ENCODE data around the gene EFHD1. TPM values are rescaled to one million over a fixed set of nuclear protein-coding genes. Genes with fewer than 3 reads are reported as not detected.
A peak's percentile ranks its signal among the peaks of the same experiment; 100 is the strongest.

The EFHD1 gene
- total and polyA plus RNA-seq, 2 of the 13 experiments (the other 11 are each of a cell fraction or from before 2014, with no cell fraction given), result 0.09 TPM; not detected in 1

DNA sequence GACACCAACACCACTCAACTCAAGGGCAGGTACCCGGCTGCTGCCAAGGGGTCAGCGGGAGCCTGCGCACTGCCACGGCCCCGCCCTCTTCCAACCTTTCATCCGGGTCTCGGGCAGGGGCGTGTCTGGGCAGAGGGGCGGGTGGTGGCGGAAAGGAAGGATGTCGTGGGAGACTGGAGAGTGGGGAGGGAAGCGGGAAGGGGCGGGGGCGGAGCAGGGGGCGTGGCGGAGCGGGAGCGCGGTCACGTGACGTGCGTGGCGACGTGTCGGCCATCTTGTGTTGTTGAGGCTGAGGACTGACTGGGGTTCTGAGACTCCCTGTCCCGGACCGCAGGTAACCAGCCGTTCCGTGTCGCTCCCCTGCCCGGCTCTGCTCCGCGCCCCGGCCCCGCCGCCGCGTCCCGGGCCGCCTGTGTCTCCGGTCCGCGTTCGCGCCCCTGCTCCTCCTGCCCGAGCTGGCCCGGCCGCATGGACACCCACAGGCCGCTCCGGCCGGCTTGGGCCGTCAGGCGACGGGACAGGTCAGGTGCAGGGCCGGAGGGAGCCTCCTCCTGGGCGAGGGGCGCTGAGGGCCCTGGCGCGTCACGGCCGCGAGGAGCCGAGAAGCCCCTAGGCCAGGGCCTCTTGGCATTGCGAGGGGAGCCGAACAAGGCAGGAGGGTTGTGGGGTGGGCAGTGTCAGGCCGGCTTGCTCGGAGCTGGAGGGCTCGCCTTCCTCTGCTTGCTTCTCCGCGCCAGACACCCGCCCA is 63.8 kb downstream of the EFHD1 start, which contains the start of gene GIGYF2 (continued):
- TF ChIP-seq ZNF337 (CRISPR knock-in tag; IDR thresholded peaks at IDR 0.05; ENCODE audit: borderline replicate concordance, low read depth) (no peak), ZNF446 (CRISPR knock-in tag; IDR thresholded peaks at IDR 0.05) (peak; percentile 54; the same call in 1 of the 2 replicates), IRX3 (CRISPR knock-in tag; IDR thresholded peaks at IDR 0.05; ENCODE audit: borderline replicate concordance, low read depth) (peak; percentile 60; the same call in 1 of the 2 replicates), WIZ (CRISPR knock-in tag; IDR thresholded peaks at IDR 0.05) (no peak), MEF2D (CRISPR knock-in tag; IDR thresholded peaks at IDR 0.05) (no peak; the same call in 1 of the 2 replicates), ZNF878 (CRISPR knock-in tag; IDR thresholded peaks at IDR 0.05) (no peak), ZIK1 (CRISPR knock-in tag; IDR thresholded peaks at IDR 0.05; ENCODE audit: borderline replicate concordance, low read depth) (peak; percentile 18; the same call in 1 of the 2 replicates), ZC3H13 (CRISPR knock-in tag; IDR thresholded peaks at IDR 0.05) (peak; percentile 74), ZNF598 (CRISPR knock-in tag; IDR thresholded peaks at IDR 0.05; ENCODE audit: borderline replicate concordance) (no peak), PHF21A (CRISPR knock-in tag; IDR thresholded peaks at IDR 0.05) (0 out of 2 replicates have a peak, but pooled peaks have one; percentile 52), KLF9 (CRISPR knock-in tag; IDR thresholded peaks at IDR 0.05; ENCODE audit: low read depth) (peak; percentile 75; the same call in 1 of the 2 replicates), FOXK1 (CRISPR knock-in tag; IDR thresholded peaks at IDR 0.05; ENCODE audit: borderline replicate concordance, low read depth) (0 out of 2 replicates have a peak, but pooled peaks have one; percentile 14), ZNF605 (CRISPR knock-in tag; IDR thresholded peaks at IDR 0.05) (peak; percentile 15; the same call in 1 of the 2 replicates), MTA3 (CRISPR knock-in tag; IDR thresholded peaks at IDR 0.05) (no peak), ZFYVE20 (CRISPR knock-in tag; IDR thresholded peaks at IDR 0.05; ENCODE audit: borderline replicate concordance, low read depth) (peak; percentile 94; the same call in 1 of the 2 replicates), ZSCAN12 (CRISPR knock-in tag; IDR thresholded peaks at IDR 0.05) (no peak), MIXL1 (CRISPR knock-in tag; IDR thresholded peaks at IDR 0.05) (0 out of 2 replicates have a peak, but pooled peaks have one; percentile 6)
- TF ChIP-seq, protein P1, sequence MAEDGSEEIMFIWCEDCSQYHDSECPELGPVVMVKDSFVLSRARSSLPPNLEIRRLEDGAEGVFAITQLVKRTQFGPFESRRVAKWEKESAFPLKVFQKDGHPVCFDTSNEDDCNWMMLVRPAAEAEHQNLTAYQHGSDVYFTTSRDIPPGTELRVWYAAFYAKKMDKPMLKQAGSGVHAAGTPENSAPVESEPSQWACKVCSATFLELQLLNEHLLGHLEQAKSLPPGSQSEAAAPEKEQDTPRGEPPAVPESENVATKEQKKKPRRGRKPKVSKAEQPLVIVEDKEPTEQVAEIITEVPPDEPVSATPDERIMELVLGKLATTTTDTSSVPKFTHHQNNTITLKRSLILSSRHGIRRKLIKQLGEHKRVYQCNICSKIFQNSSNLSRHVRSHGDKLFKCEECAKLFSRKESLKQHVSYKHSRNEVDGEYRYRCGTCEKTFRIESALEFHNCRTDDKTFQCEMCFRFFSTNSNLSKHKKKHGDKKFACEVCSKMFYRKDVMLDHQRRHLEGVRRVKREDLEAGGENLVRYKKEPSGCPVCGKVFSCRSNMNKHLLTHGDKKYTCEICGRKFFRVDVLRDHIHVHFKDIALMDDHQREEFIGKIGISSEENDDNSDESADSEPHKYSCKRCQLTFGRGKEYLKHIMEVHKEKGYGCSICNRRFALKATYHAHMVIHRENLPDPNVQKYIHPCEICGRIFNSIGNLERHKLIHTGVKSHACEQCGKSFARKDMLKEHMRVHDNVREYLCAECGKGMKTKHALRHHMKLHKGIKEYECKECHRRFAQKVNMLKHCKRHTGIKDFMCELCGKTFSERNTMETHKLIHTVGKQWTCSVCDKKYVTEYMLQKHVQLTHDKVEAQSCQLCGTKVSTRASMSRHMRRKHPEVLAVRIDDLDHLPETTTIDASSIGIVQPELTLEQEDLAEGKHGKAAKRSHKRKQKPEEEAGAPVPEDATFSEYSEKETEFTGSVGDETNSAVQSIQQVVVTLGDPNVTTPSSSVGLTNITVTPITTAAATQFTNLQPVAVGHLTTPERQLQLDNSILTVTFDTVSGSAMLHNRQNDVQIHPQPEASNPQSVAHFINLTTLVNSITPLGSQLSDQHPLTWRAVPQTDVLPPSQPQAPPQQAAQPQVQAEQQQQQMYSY (CRISPR knock-in tag; IDR thresholded peaks at IDR 0.05), result peak; percentile 27; the same call in 1 of the 2 replicates
- TF ChIP-seq, protein P2, sequence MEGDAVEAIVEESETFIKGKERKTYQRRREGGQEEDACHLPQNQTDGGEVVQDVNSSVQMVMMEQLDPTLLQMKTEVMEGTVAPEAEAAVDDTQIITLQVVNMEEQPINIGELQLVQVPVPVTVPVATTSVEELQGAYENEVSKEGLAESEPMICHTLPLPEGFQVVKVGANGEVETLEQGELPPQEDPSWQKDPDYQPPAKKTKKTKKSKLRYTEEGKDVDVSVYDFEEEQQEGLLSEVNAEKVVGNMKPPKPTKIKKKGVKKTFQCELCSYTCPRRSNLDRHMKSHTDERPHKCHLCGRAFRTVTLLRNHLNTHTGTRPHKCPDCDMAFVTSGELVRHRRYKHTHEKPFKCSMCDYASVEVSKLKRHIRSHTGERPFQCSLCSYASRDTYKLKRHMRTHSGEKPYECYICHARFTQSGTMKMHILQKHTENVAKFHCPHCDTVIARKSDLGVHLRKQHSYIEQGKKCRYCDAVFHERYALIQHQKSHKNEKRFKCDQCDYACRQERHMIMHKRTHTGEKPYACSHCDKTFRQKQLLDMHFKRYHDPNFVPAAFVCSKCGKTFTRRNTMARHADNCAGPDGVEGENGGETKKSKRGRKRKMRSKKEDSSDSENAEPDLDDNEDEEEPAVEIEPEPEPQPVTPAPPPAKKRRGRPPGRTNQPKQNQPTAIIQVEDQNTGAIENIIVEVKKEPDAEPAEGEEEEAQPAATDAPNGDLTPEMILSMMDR (CRISPR knock-in tag; IDR thresholded peaks at IDR 0.05), result peak; percentile 35
- TF ChIP-seq, protein P3, sequence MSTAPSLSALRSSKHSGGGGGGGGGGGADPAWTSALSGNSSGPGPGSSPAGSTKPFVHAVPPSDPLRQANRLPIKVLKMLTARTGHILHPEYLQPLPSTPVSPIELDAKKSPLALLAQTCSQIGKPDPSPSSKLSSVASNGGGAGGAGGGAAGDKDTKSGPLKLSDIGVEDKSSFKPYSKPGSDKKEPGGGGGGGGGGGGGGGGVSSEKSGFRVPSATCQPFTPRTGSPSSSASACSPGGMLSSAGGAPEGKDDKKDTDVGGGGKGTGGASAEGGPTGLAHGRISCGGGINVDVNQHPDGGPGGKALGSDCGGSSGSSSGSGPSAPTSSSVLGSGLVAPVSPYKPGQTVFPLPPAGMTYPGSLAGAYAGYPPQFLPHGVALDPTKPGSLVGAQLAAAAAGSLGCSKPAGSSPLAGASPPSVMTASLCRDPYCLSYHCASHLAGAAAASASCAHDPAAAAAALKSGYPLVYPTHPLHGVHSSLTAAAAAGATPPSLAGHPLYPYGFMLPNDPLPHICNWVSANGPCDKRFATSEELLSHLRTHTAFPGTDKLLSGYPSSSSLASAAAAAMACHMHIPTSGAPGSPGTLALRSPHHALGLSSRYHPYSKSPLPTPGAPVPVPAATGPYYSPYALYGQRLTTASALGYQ (CRISPR knock-in tag; IDR thresholded peaks at IDR 0.05), result no peak
- TF ChIP-seq, protein P4, sequence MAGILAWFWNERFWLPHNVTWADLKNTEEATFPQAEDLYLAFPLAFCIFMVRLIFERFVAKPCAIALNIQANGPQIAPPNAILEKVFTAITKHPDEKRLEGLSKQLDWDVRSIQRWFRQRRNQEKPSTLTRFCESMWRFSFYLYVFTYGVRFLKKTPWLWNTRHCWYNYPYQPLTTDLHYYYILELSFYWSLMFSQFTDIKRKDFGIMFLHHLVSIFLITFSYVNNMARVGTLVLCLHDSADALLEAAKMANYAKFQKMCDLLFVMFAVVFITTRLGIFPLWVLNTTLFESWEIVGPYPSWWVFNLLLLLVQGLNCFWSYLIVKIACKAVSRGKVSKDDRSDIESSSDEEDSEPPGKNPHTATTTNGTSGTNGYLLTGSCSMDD (CRISPR knock-in tag; IDR thresholded peaks at IDR 0.05), result no peak

Data from HepG2 (cell line).